Body of pancreas (tissue), 4 donors: ENCODE measurements around the gene MEGF9. TPM values are rescaled to one million over a fixed set of nuclear protein-coding genes. Genes with fewer than 3 reads are reported as not detected.

Experiments
- ATAC-seq: fragments of 150-250 bp; one replicate; pipeline ENCODE4 v1.9.1; 2016
- DNase-seq, 4 donors: peaks; one replicate each; pipeline ENCODE4 v3.0.0-alpha.2; 2019
- H3K27ac ChIP-seq, 4 donors: fragments of 200-600 bp; sonication (generic); 1 replicate in 3 of 4; 2 replicates in 1 of 4; pipeline versions ENCODE4 v1.5.1 to v1.6.1; 2016 to 2019; ENCODE audit warnings: mild to moderate bottlenecking in 1 of 4, mixed read lengths in 1 of 4, moderate library complexity in 1 of 4
- H3K27me3 ChIP-seq, 2 donors: fragments of 200-600 bp; sonication (generic); one replicate each; pipeline ENCODE4 v1.6.0; 2016; ENCODE audit warnings: mild to moderate bottlenecking in 1 of 2
- H3K36me3 ChIP-seq, 2 donors: fragments of 200-600 bp; sonication (generic); replicated peaks in 1 of 2; 2 replicates each; pipeline ENCODE4 v1.5.1; 2016; ENCODE audit warnings: low read depth in 2 of 2; ENCODE audit not compliant: insufficient read depth in 1 of 2
- H3K4me1 ChIP-seq: fragments of 200-600 bp; sonication (generic); one replicate; pipeline ENCODE4 v1.6.0; 2016
- H3K4me3 ChIP-seq, 2 donors: fragments of 200-600 bp; sonication (generic); 1 replicate in 1 of 2; 2 replicates in 1 of 2; pipeline ENCODE4 v1.5.1; 2016 to 2019
- H3K9me3 ChIP-seq, 3 donors: fragments of 200-600 bp; sonication (generic); 1 replicate in 2 of 3; 2 replicates in 1 of 3; pipeline ENCODE4 v1.5.1; 2016
- POLR2A ChIP-seq, 3 donors: fragments of 450-650 bp; IDR thresholded peaks; one replicate each; pipeline ENCODE4 v1.6.1; 2016; ENCODE audit warnings: antibody characterized with exemption in 3 of 3, mild to moderate bottlenecking in 2 of 3
- WGBS, 2 donors: methylation state at CpG; one replicate each; pipeline ENCODE4 v1.1.5; 2017; 5-methylcytosine and 5-hydroxymethylcytosine counted together
- intact Hi-C: fragments of 100-400 bp; cut with DNase I; formaldehyde crosslinking; loops from one replicate; pipeline ENCODE4 v1.15.1; 2023
- total RNA-seq, 2 donors: library from RNA; depleted of rRNA; stranded (reverse); fragments of >200 nt; gene quantifications; one replicate each; pipeline ENCODE4 v1.1.0, GENCODE V29; 2016
- TF ChIP-seq, protein P1 (sequence below), 7 experiments: fragments of 450-650 bp in 4 of 7; fragments of 200-600 bp in 3 of 7; sonication (generic) in 3 of 7; IDR thresholded peaks; one replicate each; pipeline ENCODE4 v1.5.1; 2016 to 2019; ENCODE audit warnings: antibody characterized with exemption in 7 of 7

The MEGF9 gene
- 1 to 10 TPM; 9.6 to 9.9 TPM for total RNA-seq

DNA sequence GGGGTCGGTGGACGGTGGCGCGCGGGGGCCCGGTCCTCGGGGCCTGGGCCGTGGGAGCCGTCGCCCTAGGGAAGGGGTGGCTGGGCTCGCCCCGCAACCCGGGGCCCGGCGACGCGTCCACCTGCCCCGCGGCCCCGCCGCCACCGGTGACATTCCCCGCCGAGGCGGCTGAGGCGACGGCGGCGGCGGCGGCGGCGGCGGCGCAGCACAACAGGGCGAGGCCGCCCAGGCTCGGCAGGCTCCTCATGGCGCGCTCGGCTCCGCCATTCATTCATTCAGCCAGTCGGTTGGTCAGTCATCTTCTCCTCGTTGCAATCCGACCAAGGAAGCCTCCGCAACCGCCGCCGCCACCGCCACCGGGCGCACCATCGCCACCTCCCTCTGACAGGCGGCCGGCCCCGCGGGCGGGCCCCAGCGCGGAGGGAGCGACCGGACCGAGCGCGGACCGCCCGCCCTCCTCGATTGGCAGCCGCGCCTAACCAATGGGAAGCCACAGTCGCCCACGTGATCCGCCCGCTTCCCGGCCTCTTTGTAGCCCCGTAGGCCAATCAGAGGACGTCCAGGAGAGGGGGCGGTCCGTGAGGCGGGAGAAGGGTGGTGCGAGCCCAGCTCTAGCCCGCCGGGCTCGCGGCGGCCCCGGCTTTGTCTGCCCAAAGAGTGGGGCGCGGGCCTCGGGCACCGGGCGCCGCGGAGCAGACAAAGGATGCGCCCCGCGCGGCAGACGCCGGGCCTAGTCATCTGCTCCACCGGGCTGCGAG lies at the start of gene MEGF9:
TSS of gene MEGF9 (minus strand) at position 383 of the 758 bp plus-strand sequence. CDS start at position 271, 112 bp downstream.
- Histone ChIP-seq H3K4me1 (peaks cover 34% of the 10 kb centered on the region), H3K4me3 (peak within 1 kb of the TSS; percentile 81 to 89), H3K27me3 (no peaks in the 10 kb centered on the region), H3K36me3 (no peaks in the 10 kb centered on the region), H3K27ac (peak within 1 kb of the TSS; percentile 60 to 83 (median 76)), H3K9me3 (no peaks in the 10 kb centered on the region)
- TF ChIP-seq, protein P1, sequence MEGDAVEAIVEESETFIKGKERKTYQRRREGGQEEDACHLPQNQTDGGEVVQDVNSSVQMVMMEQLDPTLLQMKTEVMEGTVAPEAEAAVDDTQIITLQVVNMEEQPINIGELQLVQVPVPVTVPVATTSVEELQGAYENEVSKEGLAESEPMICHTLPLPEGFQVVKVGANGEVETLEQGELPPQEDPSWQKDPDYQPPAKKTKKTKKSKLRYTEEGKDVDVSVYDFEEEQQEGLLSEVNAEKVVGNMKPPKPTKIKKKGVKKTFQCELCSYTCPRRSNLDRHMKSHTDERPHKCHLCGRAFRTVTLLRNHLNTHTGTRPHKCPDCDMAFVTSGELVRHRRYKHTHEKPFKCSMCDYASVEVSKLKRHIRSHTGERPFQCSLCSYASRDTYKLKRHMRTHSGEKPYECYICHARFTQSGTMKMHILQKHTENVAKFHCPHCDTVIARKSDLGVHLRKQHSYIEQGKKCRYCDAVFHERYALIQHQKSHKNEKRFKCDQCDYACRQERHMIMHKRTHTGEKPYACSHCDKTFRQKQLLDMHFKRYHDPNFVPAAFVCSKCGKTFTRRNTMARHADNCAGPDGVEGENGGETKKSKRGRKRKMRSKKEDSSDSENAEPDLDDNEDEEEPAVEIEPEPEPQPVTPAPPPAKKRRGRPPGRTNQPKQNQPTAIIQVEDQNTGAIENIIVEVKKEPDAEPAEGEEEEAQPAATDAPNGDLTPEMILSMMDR (IDR thresholded peaks at IDR 0.05), result no peak
- TF ChIP-seq POLR2A (IDR thresholded peaks at IDR 0.05), result peak; percentile 77 to 79 (median 77)
- ATAC-seq (peak; percentile 96), DNase-seq (peak; percentile 98 to 99 (median 98))
- 0% methylated on average over 14 to 72 of the region's 102 CpGs for WGBS, 2 donors
- intact Hi-C loops, result no loop called here

DNA sequence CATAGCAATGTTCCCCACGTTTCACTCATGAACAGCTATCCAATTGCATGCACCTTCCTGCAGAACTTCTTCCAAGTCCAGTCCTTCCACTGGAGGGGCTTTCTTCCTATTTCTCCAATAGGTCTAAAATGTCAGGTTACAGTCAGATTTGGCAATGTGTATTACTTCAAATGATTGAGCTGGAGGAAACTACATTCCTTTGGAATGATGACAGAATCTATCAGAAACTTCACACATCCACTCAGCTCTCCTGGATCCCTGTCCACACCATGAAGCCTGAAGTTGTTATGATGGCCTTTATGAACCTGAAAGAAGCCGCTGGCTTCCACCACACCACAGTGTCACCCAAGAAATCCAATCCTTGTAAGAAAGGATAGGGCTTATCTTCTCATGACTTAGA lies 46.7 kb upstream of the MEGF9 start:
- H3K9me3 ChIP-seq, result no peaks in the 10 kb centered on the region
- no peaks in the 10 kb centered on the region for H3K4me1 ChIP-seq
- ATAC-seq, result no peak
- H3K36me3 ChIP-seq, result peaks cover 0 to 4% of the 10 kb centered on the region in 2 donors
- TF ChIP-seq POLR2A (IDR thresholded peaks at IDR 0.05), result no peak
- TF ChIP-seq, protein P1 (IDR thresholded peaks at IDR 0.05), result no peak
- no peak for DNase-seq
- no peak overlapping the region for H3K4me3 ChIP-seq
- H3K27me3 ChIP-seq, result no peaks in the 10 kb centered on the region
- no peak overlapping the region for H3K27ac ChIP-seq
- WGBS, 2 donors, result 78 to 89% methylated on average over 2 of the region's 2 CpGs
- intact Hi-C loops, result loop anchor here (10.0 kb wide), 1 partner anchor 294 kb away; the partner anchor contains the start of gene C5

DNA sequence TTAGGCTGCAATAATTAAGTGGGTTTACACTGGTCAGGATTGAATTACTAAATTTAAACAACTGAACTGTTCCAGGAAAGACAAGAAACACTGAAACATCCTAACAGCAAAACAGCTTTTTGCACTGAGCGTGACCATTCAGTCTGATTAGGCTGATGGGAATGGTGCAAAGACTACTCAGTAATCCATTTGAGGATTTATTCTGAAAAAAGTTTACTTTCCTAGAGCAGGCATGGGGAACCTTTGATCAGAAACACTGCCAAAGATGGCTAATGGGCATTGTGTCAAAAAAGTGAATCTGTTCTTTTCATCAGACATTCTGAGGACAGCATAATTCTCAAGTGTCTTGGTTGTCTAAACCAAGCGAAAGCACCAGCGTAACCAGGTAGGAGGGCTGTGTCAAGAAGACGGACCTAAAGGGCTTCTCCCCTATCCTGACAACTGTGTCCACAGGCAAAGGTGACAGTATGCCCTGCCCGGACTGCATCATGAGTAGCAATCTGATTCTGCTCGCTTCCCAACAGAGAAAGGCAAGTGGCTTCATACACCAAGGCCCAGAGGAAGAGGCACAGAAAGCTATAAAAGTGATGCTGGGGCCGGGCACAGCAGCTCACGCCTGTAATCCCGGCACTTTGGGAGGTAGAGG lies 45.6 kb upstream of the MEGF9 start:
- no peak for DNase-seq
- intact Hi-C loops, result loop anchor here (10.0 kb wide), 1 partner anchor 295 kb away; the partner anchor contains the start of gene C5
- H3K4me1 ChIP-seq, result no peaks in the 10 kb centered on the region
- H3K27me3 ChIP-seq, result no peaks in the 10 kb centered on the region
- no peaks in the 10 kb centered on the region for H3K9me3 ChIP-seq
- H3K27ac ChIP-seq, result no peak overlapping the region
- H3K36me3 ChIP-seq, result peaks cover 0 to 4% of the 10 kb centered on the region in 2 donors
- ATAC-seq, result no peak
- 89 to 95% methylated on average over 9 of the region's 9 CpGs for WGBS, 2 donors
- H3K4me3 ChIP-seq, result no peak overlapping the region
- TF ChIP-seq, protein P1 (IDR thresholded peaks at IDR 0.05), result no peak
- TF ChIP-seq POLR2A (IDR thresholded peaks at IDR 0.05), result no peak

DNA sequence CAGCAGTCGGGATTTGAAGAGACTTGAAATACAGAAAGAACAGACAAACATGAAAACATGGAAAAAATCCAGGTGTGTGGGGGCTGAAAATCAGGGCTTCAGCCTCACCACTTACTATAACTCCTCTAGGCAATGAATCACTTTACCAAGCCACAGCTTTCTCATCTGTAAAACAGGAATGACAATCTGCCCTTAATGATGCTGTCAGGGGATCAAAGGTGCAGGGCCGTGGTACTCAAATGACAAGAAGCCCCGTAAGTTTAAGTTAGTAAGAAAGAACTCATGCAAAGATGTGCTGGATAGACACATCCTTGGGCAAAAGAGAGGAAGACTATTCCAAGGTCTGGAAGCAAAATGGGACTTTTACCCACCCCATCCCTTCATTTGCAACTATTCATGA lies 44.3 kb upstream of the MEGF9 start:
- DNase-seq (no peak), ATAC-seq (no peak)
- TF ChIP-seq POLR2A (IDR thresholded peaks at IDR 0.05), result no peak
- TF ChIP-seq, protein P1 (IDR thresholded peaks at IDR 0.05), result no peak
- no peaks in the 10 kb centered on the region for H3K4me1 ChIP-seq
- no peak overlapping the region for H3K27ac ChIP-seq
- no peaks in the 10 kb centered on the region for H3K9me3 ChIP-seq
- no peaks in the 10 kb centered on the region for H3K27me3 ChIP-seq
- 77 to 93% methylated on average over 3 of the region's 3 CpGs for WGBS, 2 donors
- intact Hi-C loops, result no loop called here
- H3K4me3 ChIP-seq, result no peak overlapping the region
- no peaks in the 10 kb centered on the region for H3K36me3 ChIP-seq
